Left hindlimb (tissue), 1 donor: ENCODE measurements around the gene TDRD7.

Source experiments
- DNase-seq: peaks from one replicate; pipeline ENCODE4 v3.0.0-alpha.2; 2018

Gene TDRD7

GRCh38 chr9:97507428-97507984 is 95.6 kb downstream of the TDRD7 start:
- DNase-seq, result no peak

GRCh38 chr9:97508852-97509251 is 97.0 kb downstream of the TDRD7 start:
- no peak for DNase-seq

GRCh38 chr9:97510797-97511654 is 99.1 kb downstream of the TDRD7 start:
- no peak for DNase-seq

- no peak for DNase-seq
Measured at GRCh38 chr9:97511655-97512427, 99.9 kb downstream of the TDRD7 start.

- DNase-seq, result no peak
Measured at GRCh38 chr9:97512966-97513560, 101.2 kb downstream of the TDRD7 start.

GRCh38 chr9:97514531-97514930 is 102.6 kb downstream of the TDRD7 start:
- DNase-seq, result no peak

- no peak for DNase-seq
Measured at GRCh38 chr9:97515662-97516061, 103.8 kb downstream of the TDRD7 start.

GRCh38 chr9:97516111-97516510 is 104.2 kb downstream of the TDRD7 start:
- DNase-seq, result no peak

GRCh38 chr9:97517331-97518089 is 105.6 kb downstream of the TDRD7 start:
- DNase-seq, result no peak

- no peak for DNase-seq
Measured at GRCh38 chr9:97518166-97518908, 106.4 kb downstream of the TDRD7 start.

- DNase-seq, result no peak
Measured at GRCh38 chr9:97518909-97519307, 107.0 kb downstream of the TDRD7 start.

GRCh38 chr9:97519441-97519970 is 107.6 kb downstream of the TDRD7 start:
- no peak for DNase-seq

- no peak for DNase-seq
Measured at GRCh38 chr9:97521576-97522333, 109.9 kb downstream of the TDRD7 start.

GRCh38 chr9:97524424-97524823 is 112.5 kb downstream of the TDRD7 start:
- DNase-seq, result no peak

- DNase-seq, result no peak
Measured at GRCh38 chr9:97525451-97525850, 113.6 kb downstream of the TDRD7 start.

- DNase-seq, result no peak
Measured at GRCh38 chr9:97526895-97527575, 115.1 kb downstream of the TDRD7 start.

GRCh38 chr9:97527626-97528528 is 116.0 kb downstream of the TDRD7 start:
- DNase-seq, result no peak

GRCh38 chr9:97528529-97529230 is 116.8 kb downstream of the TDRD7 start:
- DNase-seq, result no peak
